SK-N-SH treated with all-trans-retinoic acid at 6 μM for 48 hours (cell line): Measurements from ENCODE around the gene KCND2.

ENCODE experiments used
- ATAC-seq: fragments of 200-7000 bp; cut with Tn5 transposase; 3 replicates; pipeline ENCODE4 v1.9.1; 2020; ENCODE audit warnings: mild to moderate bottlenecking, moderate library complexity
- ARNTL ChIP-seq: fragments of 450-650 bp; formaldehyde crosslinking; IDR thresholded peaks from 2 replicates; pipeline ENCODE4 v1.5.0; 2020; ENCODE audit warnings: low read depth, mild to moderate bottlenecking, moderate library complexity, borderline replicate concordance
- BACH2 ChIP-seq: fragments of 250-450 bp; sonication (Bioruptor Pico); IDR thresholded peaks from 2 replicates; pipeline ENCODE4 v1.9.0; 2021; ENCODE audit warnings: mild to moderate bottlenecking, borderline replicate concordance
- CREB5 ChIP-seq: fragments of 250-450 bp; sonication (Bioruptor Pico); IDR thresholded peaks from 2 replicates; pipeline ENCODE4 v1.5.1; 2020; ENCODE audit warnings: low read depth, mild to moderate bottlenecking, moderate library complexity
- CSDC2 ChIP-seq: fragments of 250-450 bp; sonication (Bioruptor Pico); IDR thresholded peaks from 2 replicates; pipeline ENCODE4 v1.5.0; 2020; ENCODE audit warnings: mild to moderate bottlenecking, moderate library complexity
- CSRNP3 ChIP-seq: fragments of 250-450 bp; sonication (Bioruptor Pico); IDR thresholded peaks from 2 replicates; pipeline ENCODE4 v1.5.1; 2021; ENCODE audit warnings: mild to moderate bottlenecking, moderate library complexity
- ESRRG ChIP-seq: fragments of 250-450 bp; sonication (Bioruptor Pico); IDR thresholded peaks from 2 replicates; pipeline ENCODE4 v1.6.1; 2021; ENCODE audit warnings: mild to moderate bottlenecking
- GLIS3 ChIP-seq: fragments of 250-450 bp; sonication (Bioruptor Pico); IDR thresholded peaks from 2 replicates; pipeline ENCODE4 v1.5.0; 2020; ENCODE audit warnings: mild to moderate bottlenecking, moderate library complexity
- ISL1 ChIP-seq: fragments of 250-450 bp; sonication (Bioruptor Pico); IDR thresholded peaks from 2 replicates; pipeline ENCODE4 v2.1.2; 2022; ENCODE audit warnings: mild to moderate bottlenecking, moderate library complexity
- OSR1 ChIP-seq: fragments of 250-450 bp; sonication (Bioruptor Pico); IDR thresholded peaks from 2 replicates; pipeline ENCODE4 v1.8.0; 2022; ENCODE audit warnings: moderate library complexity, mild to moderate bottlenecking, inconsistent platforms
- PATZ1 ChIP-seq: fragments of 250-450 bp; sonication (Bioruptor Pico); IDR thresholded peaks from 2 replicates; pipeline ENCODE4 v1.8.0; 2020; ENCODE audit warnings: mild to moderate bottlenecking, moderate library complexity, borderline replicate concordance
- POU6F1 ChIP-seq: fragments of 250-450 bp; sonication (Bioruptor Pico); IDR thresholded peaks from 2 replicates; pipeline ENCODE4 v1.8.0; 2021; ENCODE audit warnings: low read depth, mild to moderate bottlenecking, moderate library complexity, borderline replicate concordance
- RARB ChIP-seq: fragments of 250-450 bp; sonication (Bioruptor Pico); IDR thresholded peaks from 2 replicates; pipeline ENCODE4 v1.8.0; 2021; ENCODE audit warnings: mild to moderate bottlenecking, moderate library complexity
- SNAI2 ChIP-seq: fragments of 250-450 bp; sonication (Bioruptor Pico); IDR thresholded peaks from 2 replicates; pipeline ENCODE4 v1.5.0; 2020; ENCODE audit warnings: mild to moderate bottlenecking, moderate library complexity
- TCF4 ChIP-seq: fragments of 250-450 bp; sonication (Bioruptor Pico); IDR thresholded peaks from 2 replicates; pipeline ENCODE4 v1.8.0; 2021; ENCODE audit warnings: mild to moderate bottlenecking, moderate library complexity, borderline replicate concordance
- TSHZ2 ChIP-seq: fragments of 250-450 bp; sonication (Bioruptor Pico); IDR thresholded peaks from 2 replicates; pipeline ENCODE4 v1.5.0; 2020; ENCODE audit warnings: mild to moderate bottlenecking, moderate library complexity
- ZC3H10 ChIP-seq: fragments of 250-450 bp; sonication (Bioruptor Pico); IDR thresholded peaks from 2 replicates; pipeline ENCODE4 v1.5.1; 2021; ENCODE audit warnings: mild to moderate bottlenecking, moderate library complexity
- ZFP3 ChIP-seq: fragments of 250-450 bp; sonication (Bioruptor Pico); IDR thresholded peaks from 2 replicates; pipeline ENCODE4 v1.5.0; 2020; ENCODE audit warnings: mild to moderate bottlenecking, moderate library complexity
- ZFP30 ChIP-seq: fragments of 450-650 bp; formaldehyde crosslinking; IDR thresholded peaks from 2 replicates; pipeline ENCODE4 v1.5.0; 2022; ENCODE audit warnings: mild to moderate bottlenecking, moderate library complexity
- ZNF565 ChIP-seq: fragments of 450-650 bp; formaldehyde crosslinking; conservative IDR thresholded peaks from 2 replicates; pipeline ENCODE4 v1.5.0; 2020; ENCODE audit warnings: low read depth, mild to moderate bottlenecking, moderate library complexity
- ZNF70 ChIP-seq: fragments of 450-650 bp; formaldehyde crosslinking; IDR thresholded peaks from 2 replicates; pipeline ENCODE4 v1.5.0; 2020; ENCODE audit warnings: mild to moderate bottlenecking, moderate library complexity
- ZNF8 ChIP-seq: fragments of 450-650 bp; formaldehyde crosslinking; IDR thresholded peaks from 2 replicates; pipeline ENCODE4 v1.5.0; 2020; ENCODE audit warnings: mild to moderate bottlenecking, moderate library complexity

KCND2 gene

GRCh38 chr7:120445276-120445675 is 172.3 kb downstream of the KCND2 start:
- TF ChIP-seq ZNF8 (CRISPR knock-in tag) (no peak), ZC3H10 (CRISPR knock-in tag) (no peak), CREB5 (no peak), ESRRG (CRISPR knock-in tag) (no peak), CSRNP3 (CRISPR knock-in tag) (no peak), RARB (CRISPR knock-in tag) (no peak), ZNF565 (CRISPR knock-in tag) (no peak), ISL1 (CRISPR knock-in tag) (no peak), OSR1 (CRISPR knock-in tag) (no peak), ZNF70 (CRISPR knock-in tag) (no peak)
- ATAC-seq: no peak

- ATAC-seq: no peak
These were observed 179.7 kb downstream of the KCND2 start for GRCh38 chr7:120452665-120453064.

GRCh38 chr7:120456699-120457098 is 183.7 kb downstream of the KCND2 start:
- no peak for ATAC-seq
- TF ChIP-seq CSDC2 (no peak), ZFP3 (CRISPR knock-in tag) (no peak), ZNF8 (CRISPR knock-in tag) (no peak)

More at GRCh38 chr7:120452665-120453064, 179.7 kb downstream of the KCND2 start:
- TF ChIP-seq RARB (CRISPR knock-in tag) (no peak), ZNF70 (CRISPR knock-in tag) (no peak), ZFP3 (CRISPR knock-in tag) (no peak), CSDC2 (no peak), POU6F1 (no peak), ARNTL (CRISPR knock-in tag) (no peak), ESRRG (CRISPR knock-in tag) (no peak), GLIS3 (no peak), ZC3H10 (CRISPR knock-in tag) (no peak), TCF4 (no peak), ZFP30 (no peak)

- TF ChIP-seq TSHZ2 (CRISPR knock-in tag) (no peak), GLIS3 (no peak), ZNF565 (CRISPR knock-in tag) (no peak), ZC3H10 (CRISPR knock-in tag) (no peak), SNAI2 (CRISPR knock-in tag) (no peak), BACH2 (CRISPR knock-in tag) (no peak), RARB (CRISPR knock-in tag) (no peak), PATZ1 (CRISPR knock-in tag) (no peak), OSR1 (CRISPR knock-in tag) (no peak), ZNF8 (CRISPR knock-in tag) (no peak), ZFP30 (no peak)
- TF ChIP-seq, all 23 proteins: peak for 0
- no peak for ATAC-seq
These were observed 188.0 kb downstream of the KCND2 start for GRCh38 chr7:120460949-120461348.
